GM12872 (cell line): Measurements from ENCODE around the gene CACNA1C.

Experiments used
- TF ChIP-seq, protein P1 (sequence below): IDR thresholded peaks from 3 replicates; pipeline ENCODE4 v1.5.1; 2011; ENCODE audit warnings: low read depth, mild to moderate bottlenecking, low read length, moderate library complexity; ENCODE audit not compliant: insufficient read depth

The CACNA1C gene

DNA sequence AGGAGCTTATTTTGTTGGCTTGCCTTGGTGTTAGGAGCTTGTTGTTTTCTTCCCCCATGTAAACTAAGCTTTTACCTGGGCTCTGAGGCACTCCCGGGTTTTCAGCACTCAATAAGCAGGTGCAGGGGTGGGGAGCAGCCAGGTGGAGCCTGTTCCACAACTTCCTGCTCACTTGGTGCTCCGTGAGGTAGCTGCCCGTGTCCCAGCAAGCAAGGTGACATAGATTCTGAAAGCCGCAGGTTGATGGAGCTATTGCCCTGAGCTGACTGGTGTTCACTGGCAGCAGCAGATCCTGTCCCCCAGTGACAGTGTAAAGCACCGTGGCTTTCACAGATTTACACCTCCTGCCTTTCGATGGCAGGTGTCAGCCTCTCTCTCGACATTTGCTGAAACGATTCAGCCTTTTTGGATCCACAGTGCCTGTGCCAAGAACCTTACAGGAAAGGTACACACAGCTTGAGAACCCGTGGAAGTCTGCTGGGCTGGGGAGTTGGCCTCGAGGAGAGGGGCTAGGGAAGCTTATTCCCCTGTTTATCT is 446.2 kb downstream of the CACNA1C start:
- TF ChIP-seq, protein P1, sequence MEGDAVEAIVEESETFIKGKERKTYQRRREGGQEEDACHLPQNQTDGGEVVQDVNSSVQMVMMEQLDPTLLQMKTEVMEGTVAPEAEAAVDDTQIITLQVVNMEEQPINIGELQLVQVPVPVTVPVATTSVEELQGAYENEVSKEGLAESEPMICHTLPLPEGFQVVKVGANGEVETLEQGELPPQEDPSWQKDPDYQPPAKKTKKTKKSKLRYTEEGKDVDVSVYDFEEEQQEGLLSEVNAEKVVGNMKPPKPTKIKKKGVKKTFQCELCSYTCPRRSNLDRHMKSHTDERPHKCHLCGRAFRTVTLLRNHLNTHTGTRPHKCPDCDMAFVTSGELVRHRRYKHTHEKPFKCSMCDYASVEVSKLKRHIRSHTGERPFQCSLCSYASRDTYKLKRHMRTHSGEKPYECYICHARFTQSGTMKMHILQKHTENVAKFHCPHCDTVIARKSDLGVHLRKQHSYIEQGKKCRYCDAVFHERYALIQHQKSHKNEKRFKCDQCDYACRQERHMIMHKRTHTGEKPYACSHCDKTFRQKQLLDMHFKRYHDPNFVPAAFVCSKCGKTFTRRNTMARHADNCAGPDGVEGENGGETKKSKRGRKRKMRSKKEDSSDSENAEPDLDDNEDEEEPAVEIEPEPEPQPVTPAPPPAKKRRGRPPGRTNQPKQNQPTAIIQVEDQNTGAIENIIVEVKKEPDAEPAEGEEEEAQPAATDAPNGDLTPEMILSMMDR = no peak

DNA sequence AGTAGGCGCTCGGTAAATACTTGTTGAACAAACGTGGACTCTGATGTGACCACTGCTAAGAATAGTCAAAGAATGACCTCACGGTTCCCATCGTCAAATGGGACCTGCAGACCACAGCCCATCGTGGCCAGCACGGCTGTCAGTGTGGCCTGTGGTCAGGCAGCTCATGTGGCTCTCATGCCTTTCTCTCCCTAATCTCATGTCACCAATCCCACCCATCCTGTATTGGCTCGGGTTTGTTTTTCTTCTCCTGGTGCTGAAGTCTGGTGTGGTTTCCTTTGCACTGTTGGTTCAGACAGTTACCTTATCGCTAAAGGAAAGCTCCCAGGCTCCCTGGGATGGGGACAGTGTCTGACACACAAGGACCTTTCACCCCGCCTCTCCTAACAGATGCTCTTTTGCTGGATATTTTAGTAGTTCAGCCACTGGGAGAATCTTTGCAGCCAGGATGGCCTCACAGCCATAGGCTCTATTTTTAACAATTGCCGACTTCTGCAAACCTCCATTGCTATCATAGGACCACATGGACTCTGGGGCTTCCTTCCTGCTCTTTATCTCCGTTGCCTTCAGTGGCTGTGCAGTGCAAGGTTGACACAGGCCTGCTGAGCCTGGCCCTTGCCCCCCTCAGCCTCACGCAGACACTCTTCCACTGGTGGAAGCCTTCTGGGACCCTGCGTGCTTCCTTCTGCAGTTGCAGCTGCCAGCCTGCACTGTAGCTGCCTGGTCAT is 448.8 kb downstream of the CACNA1C start:
- TF ChIP-seq, protein P1 = no peak

DNA sequence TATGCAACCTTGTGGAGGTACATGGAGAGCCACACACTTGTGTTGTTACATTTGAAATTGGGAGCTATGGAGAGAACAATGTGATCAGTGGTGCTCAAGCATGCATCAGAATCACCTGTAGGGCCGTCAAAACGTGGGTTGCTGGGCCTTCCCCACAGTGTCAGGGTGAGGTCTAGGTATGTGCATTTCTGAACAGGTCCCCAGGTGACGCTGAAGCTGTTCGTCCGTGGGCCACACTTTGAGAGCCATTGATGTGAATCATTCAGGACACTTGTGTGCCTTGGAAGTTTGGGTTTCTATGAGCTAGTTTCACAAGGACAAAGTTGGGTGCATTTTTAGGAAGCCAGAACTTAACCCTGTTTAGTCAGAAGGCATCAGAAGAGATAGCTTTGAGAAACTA is 450.2 kb downstream of the CACNA1C start:
- TF ChIP-seq, protein P1 = no peak

DNA sequence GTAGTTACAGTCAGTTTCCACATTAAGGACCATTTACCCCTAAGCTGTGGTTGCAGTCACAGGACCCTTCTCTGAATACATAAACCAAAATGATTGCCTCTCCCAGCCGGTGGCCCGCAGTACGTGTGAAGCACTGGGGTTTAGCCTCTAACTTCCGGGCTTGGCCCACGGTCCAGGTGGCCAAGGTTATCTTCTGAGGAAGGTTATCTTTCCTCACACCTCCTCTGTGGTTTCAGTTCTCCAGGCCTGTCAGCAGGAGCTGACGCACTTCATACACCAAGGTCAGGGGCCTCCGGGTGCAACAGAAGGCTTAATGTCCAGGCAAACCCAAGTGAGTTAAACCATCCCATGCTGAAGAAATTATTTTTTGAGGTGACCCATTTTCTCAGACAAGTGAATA is 451.0 kb downstream of the CACNA1C start:
- TF ChIP-seq, protein P1 = no peak

DNA sequence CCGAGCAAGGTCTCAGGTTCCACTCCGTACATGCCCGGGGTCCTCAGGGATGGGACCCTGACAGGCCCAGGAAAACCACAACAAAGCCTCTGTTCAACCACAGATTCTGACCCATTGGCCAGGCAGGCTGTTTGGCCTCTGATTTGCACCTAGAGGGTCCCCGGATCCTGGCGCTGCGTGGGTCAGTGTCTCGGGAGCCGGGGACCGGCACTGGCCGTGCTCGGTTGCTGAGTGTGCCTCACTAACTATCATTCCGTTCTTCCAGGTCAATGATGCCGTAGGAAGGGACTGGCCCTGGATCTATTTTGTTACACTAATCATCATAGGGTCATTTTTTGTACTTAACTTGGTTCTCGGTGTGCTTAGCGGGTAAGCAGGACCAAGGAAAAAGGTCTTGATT is 451.8 kb downstream of the CACNA1C start:
- TF ChIP-seq, protein P1 = no peak

DNA sequence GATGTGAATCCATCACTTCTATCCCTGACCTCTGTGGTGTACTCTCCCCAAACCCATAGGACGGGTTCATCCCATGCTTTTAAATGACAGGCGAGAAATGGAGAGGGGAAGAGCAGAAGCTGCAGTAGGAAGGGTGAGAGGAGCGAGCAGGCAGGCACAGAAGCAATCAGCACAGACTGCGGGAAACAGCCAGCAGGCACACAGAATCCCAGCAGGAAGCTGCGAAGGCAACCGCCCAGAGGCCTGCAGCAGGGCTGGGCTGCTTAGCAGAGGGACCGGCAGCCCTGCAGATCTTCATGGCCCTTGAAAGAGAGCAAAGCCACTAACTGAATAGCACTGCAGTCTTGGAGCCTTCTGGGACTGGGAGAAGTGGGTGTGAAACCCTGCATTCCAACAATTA is 455.0 kb downstream of the CACNA1C start:
- TF ChIP-seq, protein P1 = no peak

DNA sequence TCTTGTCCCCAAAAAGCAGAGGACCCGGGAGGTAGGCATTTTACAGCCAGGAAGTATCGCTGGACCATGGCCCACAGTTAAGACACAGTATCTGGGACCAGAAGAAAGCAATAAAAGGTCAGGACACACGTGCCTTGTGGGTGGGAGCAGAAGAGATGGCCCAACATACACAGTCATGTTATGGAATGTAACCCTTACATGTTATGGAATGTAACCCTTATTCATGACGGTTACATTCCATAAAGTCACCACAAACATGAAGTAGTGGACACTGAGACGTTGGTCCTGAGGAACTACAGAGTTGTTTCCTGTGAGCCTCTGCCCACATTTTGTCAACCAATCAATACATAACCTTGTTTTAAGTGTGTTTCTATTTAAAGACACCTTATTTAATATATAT is 456.4 kb downstream of the CACNA1C start:
- TF ChIP-seq, protein P1 = no peak
